ENCODE measurements around the gene IFIT1B. TPM values are rescaled to one million over a fixed set of nuclear protein-coding genes. Genes with fewer than 3 reads are reported as not detected.

The IFIT1B gene
- total and polyA plus RNA-seq, 9 of the 15 experiments (the other 6 are each of a cell fraction or from before 2014, with no cell fraction given): not detected

GRCh38 chr10:89352802-89353201 is 25.1 kb upstream of the IFIT1B start (continued):
- TF ChIP-seq, protein P1, sequence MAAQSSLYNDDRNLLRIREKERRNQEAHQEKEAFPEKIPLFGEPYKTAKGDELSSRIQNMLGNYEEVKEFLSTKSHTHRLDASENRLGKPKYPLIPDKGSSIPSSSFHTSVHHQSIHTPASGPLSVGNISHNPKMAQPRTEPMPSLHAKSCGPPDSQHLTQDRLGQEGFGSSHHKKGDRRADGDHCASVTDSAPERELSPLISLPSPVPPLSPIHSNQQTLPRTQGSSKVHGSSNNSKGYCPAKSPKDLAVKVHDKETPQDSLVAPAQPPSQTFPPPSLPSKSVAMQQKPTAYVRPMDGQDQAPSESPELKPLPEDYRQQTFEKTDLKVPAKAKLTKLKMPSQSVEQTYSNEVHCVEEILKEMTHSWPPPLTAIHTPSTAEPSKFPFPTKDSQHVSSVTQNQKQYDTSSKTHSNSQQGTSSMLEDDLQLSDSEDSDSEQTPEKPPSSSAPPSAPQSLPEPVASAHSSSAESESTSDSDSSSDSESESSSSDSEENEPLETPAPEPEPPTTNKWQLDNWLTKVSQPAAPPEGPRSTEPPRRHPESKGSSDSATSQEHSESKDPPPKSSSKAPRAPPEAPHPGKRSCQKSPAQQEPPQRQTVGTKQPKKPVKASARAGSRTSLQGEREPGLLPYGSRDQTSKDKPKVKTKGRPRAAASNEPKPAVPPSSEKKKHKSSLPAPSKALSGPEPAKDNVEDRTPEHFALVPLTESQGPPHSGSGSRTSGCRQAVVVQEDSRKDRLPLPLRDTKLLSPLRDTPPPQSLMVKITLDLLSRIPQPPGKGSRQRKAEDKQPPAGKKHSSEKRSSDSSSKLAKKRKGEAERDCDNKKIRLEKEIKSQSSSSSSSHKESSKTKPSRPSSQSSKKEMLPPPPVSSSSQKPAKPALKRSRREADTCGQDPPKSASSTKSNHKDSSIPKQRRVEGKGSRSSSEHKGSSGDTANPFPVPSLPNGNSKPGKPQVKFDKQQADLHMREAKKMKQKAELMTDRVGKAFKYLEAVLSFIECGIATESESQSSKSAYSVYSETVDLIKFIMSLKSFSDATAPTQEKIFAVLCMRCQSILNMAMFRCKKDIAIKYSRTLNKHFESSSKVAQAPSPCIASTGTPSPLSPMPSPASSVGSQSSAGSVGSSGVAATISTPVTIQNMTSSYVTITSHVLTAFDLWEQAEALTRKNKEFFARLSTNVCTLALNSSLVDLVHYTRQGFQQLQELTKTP (IDR thresholded peaks at IDR 0.05; ENCODE audit: low read depth in 1 of 2, partially characterized antibody in 2 of 2): peak in 1 of 2 experiments; percentile 95
- TF ChIP-seq DACH1 (IDR thresholded peaks at IDR 0.05; ENCODE audit: partially characterized antibody) (no peak), ELF1 (tag; IDR thresholded peaks at IDR 0.05) (no peak), MAFF (IDR thresholded peaks at IDR 0.05; ENCODE audit: low read length) (peak; percentile 33; the same call in 1 of the 2 replicates), PRMT5 (CRISPR knock-in tag; IDR thresholded peaks at IDR 0.05) (no peak), SIN3B (IDR thresholded peaks at IDR 0.05; ENCODE audit: low read depth) (no peak), NCOR1 (IDR thresholded peaks at IDR 0.05) (peak; percentile 23; the same call in 1 of the 2 replicates), RB1 (IDR thresholded peaks at IDR 0.05; ENCODE audit: low read depth) (no peak), MAFG (tag; conservative IDR thresholded peaks at IDR 0.05) (peak; percentile 66), TEAD2 (tag; IDR thresholded peaks at IDR 0.05) (no peak), THRAP3 (IDR thresholded peaks at IDR 0.05; ENCODE audit: borderline replicate concordance) (no peak), PTRF (tag; IDR thresholded peaks at IDR 0.05) (no peak), ZNF384 (IDR thresholded peaks at IDR 0.05; ENCODE audit: low read depth, low read length) (no peak), MEIS2 (IDR thresholded peaks at IDR 0.05; ENCODE audit: partially characterized antibody) (peak; percentile 86), SP2 (IDR thresholded peaks at IDR 0.05; ENCODE audit: extremely low read depth, low read depth, low read length, poor library complexity, severe bottlenecking) (no peak), ZNF354B (CRISPR knock-in tag; IDR thresholded peaks at IDR 0.05) (no peak), SRF (CRISPR knock-in tag; IDR thresholded peaks at IDR 0.05) (no peak), CBX3 (IDR thresholded peaks at IDR 0.05; ENCODE audit: borderline replicate concordance in 1 of 2, low read length in 2 of 2) (peak in 1 of 2 experiments; percentile 44; a peak in 1 of 3 replicates), ATF2 (CRISPR knock-in tag; IDR thresholded peaks at IDR 0.05) (no peak), SAFB (IDR thresholded peaks at IDR 0.05; ENCODE audit: borderline replicate concordance, low read depth, low read length) (no peak), RFX1 (IDR thresholded peaks at IDR 0.05) (peak; percentile 25; the same call in 1 of the 2 replicates), ZNF263 (CRISPR knock-in tag; IDR thresholded peaks at IDR 0.05; ENCODE audit: borderline replicate concordance) (no peak), FOXA3 (CRISPR knock-in tag; conservative IDR thresholded peaks at IDR 0.05 in 1 of 2, IDR thresholded peaks at IDR 0.05 in 1 of 2) (no peak), ZNF165 (CRISPR knock-in tag; IDR thresholded peaks at IDR 0.05; ENCODE audit: borderline replicate concordance) (no peak)

All from K562 (cell line).